ENCODE data around the gene EPB41L2. TPM values are rescaled to one million over a fixed set of nuclear protein-coding genes. Genes with fewer than 3 reads are reported as not detected.

Gene EPB41L2
- total RNA-seq, 4 donors from 2014 or later: 57.2 to 116 (median 85.2) TPM

DNA sequence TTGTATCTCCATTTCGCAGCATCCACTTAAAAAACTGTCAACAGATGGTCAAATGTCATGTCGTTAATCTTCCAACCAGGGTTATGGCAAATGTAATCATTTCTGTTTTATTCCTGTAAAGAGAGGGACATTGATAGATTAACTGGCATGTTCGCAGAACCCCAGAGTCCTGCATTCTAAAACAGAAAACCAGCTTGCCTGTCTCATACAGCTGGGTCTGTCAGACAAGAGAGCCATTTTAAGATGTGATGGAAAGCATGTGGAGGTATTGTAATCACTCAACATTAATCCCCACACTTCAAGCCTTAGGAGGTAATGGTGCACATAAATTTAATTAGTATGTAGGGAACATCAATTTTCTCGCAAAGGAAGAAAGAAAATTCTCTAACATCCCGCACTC is 231.4 kb downstream of the EPB41L2 start:
- ATAC-seq: no peak
- TF ChIP-seq, protein P1, sequence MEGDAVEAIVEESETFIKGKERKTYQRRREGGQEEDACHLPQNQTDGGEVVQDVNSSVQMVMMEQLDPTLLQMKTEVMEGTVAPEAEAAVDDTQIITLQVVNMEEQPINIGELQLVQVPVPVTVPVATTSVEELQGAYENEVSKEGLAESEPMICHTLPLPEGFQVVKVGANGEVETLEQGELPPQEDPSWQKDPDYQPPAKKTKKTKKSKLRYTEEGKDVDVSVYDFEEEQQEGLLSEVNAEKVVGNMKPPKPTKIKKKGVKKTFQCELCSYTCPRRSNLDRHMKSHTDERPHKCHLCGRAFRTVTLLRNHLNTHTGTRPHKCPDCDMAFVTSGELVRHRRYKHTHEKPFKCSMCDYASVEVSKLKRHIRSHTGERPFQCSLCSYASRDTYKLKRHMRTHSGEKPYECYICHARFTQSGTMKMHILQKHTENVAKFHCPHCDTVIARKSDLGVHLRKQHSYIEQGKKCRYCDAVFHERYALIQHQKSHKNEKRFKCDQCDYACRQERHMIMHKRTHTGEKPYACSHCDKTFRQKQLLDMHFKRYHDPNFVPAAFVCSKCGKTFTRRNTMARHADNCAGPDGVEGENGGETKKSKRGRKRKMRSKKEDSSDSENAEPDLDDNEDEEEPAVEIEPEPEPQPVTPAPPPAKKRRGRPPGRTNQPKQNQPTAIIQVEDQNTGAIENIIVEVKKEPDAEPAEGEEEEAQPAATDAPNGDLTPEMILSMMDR (IDR thresholded peaks at IDR 0.05): no peak
- TF ChIP-seq POLR2A (IDR thresholded peaks at IDR 0.05) (no peak), POLR2AphosphoS5 (IDR thresholded peaks at IDR 0.05) (no peak), EP300 (IDR thresholded peaks at IDR 0.05) (no peak)
- Histone ChIP-seq H3K27me3 (no peaks in the 10 kb centered on the region), H3K36me3 (no peaks in the 10 kb centered on the region), H3K27ac (no peak overlapping the region), H3K9me3 (no peaks in the 10 kb centered on the region), H3K4me1 (no peaks in the 10 kb centered on the region), H3K4me3 (no peak overlapping the region)
- 52 to 59% methylated on average over 5 of the region's 5 CpGs for WGBS, 2 donors (ENCODE audit: low coverage in 1 of 2)

DNA sequence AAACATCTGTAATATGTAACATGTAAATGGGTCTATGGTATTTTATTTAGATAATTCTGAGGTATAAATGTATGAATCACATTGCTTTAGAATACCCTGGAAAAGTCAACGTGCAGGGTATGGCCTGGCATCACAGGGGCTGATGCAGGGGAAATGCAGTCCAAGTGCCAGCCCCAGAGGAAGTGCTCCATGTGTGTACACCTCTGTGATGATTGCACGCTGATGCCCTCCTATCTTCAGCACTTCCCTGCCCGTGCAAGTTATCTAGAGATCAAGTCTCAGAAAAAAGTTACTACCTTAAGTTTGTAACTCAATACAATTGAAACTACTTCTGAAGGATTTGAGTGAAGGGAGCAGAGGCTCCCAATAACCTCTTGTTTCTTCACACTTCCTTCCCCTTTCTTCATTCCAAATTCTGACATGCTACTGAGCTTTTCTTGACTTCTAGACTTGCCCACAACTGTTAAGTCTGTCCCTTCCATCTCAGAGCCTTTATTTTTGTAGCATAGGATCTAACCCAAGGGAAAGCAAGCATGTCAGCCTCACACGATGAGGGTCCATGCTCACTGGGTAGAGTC is 233.6 kb downstream of the EPB41L2 start:
- 75 to 100% methylated on average over 4 of the region's 4 CpGs for WGBS, 2 donors (ENCODE audit: low coverage in 1 of 2)
- Histone ChIP-seq H3K36me3 (no peaks in the 10 kb centered on the region), H3K27me3 (no peaks in the 10 kb centered on the region), H3K4me1 (no peaks in the 10 kb centered on the region), H3K4me3 (no peak overlapping the region), H3K27ac (no peak overlapping the region), H3K9me3 (no peaks in the 10 kb centered on the region)
- no peak for ATAC-seq
- TF ChIP-seq POLR2A (IDR thresholded peaks at IDR 0.05) (no peak), EP300 (IDR thresholded peaks at IDR 0.05) (no peak), POLR2AphosphoS5 (IDR thresholded peaks at IDR 0.05) (no peak)

DNA sequence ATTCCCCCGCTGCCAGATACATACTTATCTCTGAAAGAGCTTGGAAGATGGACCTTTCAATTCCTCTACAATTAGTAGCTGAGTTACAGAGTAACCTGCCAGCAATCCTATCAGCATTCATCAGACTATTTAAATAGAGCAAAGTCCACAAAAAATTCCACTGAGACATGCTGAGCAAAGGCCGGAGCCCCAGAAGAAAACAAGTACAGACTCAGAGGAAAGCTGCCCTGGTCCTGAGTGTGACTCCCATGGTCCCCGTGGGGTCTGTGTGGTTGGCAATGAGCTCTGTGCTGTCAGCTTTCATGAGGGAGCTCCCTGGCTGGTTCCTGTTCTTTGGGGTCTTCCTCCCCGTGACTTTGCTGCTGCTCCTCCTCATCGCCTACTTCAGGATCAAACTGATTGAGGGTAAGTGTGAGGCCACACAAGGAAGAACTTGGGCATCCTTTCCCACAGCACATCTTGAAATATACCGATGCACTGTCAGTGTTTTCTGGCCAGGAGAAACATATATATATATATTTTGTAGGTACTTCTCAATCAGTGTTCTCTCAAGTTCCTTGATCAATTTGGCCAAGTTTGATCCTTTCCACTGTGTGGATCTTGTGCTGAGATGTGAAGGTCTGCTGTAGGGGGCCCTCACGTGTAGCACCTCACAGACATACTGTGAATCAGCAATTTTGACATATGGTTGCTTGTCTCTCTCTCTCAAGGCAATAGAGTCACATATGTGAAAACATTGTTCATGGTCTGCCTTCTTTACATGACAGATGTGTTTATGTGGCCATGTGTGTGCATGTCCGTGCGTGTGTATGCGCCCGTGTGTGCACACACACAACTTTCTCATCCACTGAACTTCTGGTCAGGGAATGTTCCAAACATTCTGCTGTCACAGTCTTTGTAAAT is 235.5 kb downstream of the EPB41L2 start, which contains the start of gene SMLR1:
Gene SMLR1, plus strand, starts transcription at position 160 of the 903 bp plus-strand sequence. Its CDS starts 8 bp downstream, at position 168.
- Histone ChIP-seq H3K4me3 (no peak within 1 kb of the TSS), H3K9me3 (no peaks in the 10 kb centered on the region), H3K36me3 (no peaks in the 10 kb centered on the region), H3K27me3 (no peaks in the 10 kb centered on the region), H3K4me1 (no peaks in the 10 kb centered on the region), H3K27ac (no peak within 1 kb of the TSS)
- ATAC-seq: no peak
- 67 to 87% methylated on average over 7 to 8 of the region's 11 CpGs for WGBS, 2 donors (ENCODE audit: low coverage in 1 of 2)
- TF ChIP-seq, protein P1 (IDR thresholded peaks at IDR 0.05): no peak
- TF ChIP-seq POLR2AphosphoS5 (IDR thresholded peaks at IDR 0.05) (no peak), EP300 (IDR thresholded peaks at IDR 0.05) (no peak), POLR2A (IDR thresholded peaks at IDR 0.05) (no peak)

DNA sequence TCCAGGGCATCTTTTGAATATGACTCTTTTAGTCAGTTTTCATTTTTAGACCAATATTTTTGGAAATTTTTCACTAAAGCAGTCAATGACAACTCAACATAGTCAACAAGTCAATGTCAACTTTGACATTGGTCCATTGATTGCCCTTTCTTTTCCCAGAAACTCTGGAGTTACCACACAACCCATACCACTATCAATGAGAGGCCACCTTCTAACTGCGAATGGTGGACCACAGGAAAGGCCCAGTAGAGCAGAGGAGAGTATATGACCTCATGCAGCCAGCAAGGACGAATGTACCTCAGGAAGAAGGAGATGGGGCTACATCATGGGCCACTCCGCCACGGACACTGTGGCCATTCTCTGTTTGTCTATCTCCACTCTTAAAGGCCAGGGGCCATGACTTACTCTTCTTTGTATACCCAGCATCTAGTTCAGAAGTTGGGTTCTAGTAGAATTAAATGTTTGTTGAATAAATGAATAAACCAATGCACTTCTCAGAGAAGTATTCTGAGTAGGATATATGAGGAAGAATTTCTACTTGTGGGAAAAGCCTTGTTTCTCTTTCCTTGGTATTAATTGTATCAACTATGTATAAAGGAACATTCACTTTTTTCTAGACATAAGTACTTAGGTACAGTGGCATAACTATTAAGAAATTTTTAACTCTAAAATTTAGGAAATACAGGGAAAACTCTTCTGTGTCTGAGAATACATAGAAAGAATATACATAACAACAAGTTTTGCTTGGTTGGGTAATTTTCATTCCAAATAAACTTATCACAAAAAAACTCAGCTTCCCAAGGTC is 236.4 kb downstream of the EPB41L2 start:
- no peaks in the 10 kb centered on the region for H3K9me3 ChIP-seq
- no peak overlapping the region for H3K27ac ChIP-seq
- H3K27me3 ChIP-seq: no peaks in the 10 kb centered on the region
- no peak overlapping the region for H3K4me3 ChIP-seq
- H3K36me3 ChIP-seq: no peaks in the 10 kb centered on the region
- TF ChIP-seq POLR2A (IDR thresholded peaks at IDR 0.05): no peak
- no peak for TF ChIP-seq POLR2AphosphoS5 (IDR thresholded peaks at IDR 0.05)
- TF ChIP-seq, protein P1 (IDR thresholded peaks at IDR 0.05): no peak
- TF ChIP-seq EP300 (IDR thresholded peaks at IDR 0.05): no peak
- 88 to 100% methylated on average over 4 of the region's 4 CpGs for WGBS, 2 donors (ENCODE audit: low coverage in 1 of 2)
- no peaks in the 10 kb centered on the region for H3K4me1 ChIP-seq
- ATAC-seq: no peak
